Sigmoid colon (tissue), 7 donors: Measurements from ENCODE around the gene HIF1A. TPM values are rescaled to one million over a fixed set of nuclear protein-coding genes. Genes with fewer than 3 reads are reported as not detected.

Experiments used
- DNase-seq: peaks from one replicate; pipeline ENCODE4 v3.0.0-alpha.2; 2019
- H3K27ac ChIP-seq, 4 donors: fragments of 200-600 bp; sonication (generic); one replicate each; pipeline ENCODE4 v1.5.1; 2016 to 2019; ENCODE audit warnings: mild to moderate bottlenecking in 1 of 4
- H3K27me3 ChIP-seq, 3 donors: fragments of 200-600 bp; sonication (generic); one replicate each; pipeline ENCODE4 v1.5.1; 2019; ENCODE audit warnings: mild to moderate bottlenecking in 1 of 3
- H3K36me3 ChIP-seq, 4 donors: fragments of 200-600 bp; sonication (generic); one replicate each; pipeline ENCODE4 v1.5.1; 2016 to 2019
- H3K4me1 ChIP-seq, 4 donors: fragments of 200-600 bp; sonication (generic); one replicate each; pipeline ENCODE4 v1.5.1; 2017 to 2019
- H3K4me3 ChIP-seq, 4 donors: fragments of 200-600 bp; sonication (generic); one replicate each; pipeline ENCODE4 v1.5.1; 2017 to 2019; ENCODE audit warnings: mild to moderate bottlenecking in 2 of 4, moderate library complexity in 1 of 4
- H3K9me3 ChIP-seq, 4 donors: fragments of 200-600 bp in 3 of 4; sonication (generic) in 3 of 4; one replicate each; pipeline versions ENCODE4 v1.5.1 to v1.6.1; 2013 to 2019
- EP300 ChIP-seq, 4 donors: sonication (generic); formaldehyde crosslinking; IDR thresholded peaks; one replicate each; pipeline ENCODE4 v1.6.1; 2017; ENCODE audit warnings: antibody characterized with exemption in 4 of 4
- POLR2A ChIP-seq, 2 donors: fragments of 450-650 bp; IDR thresholded peaks; one replicate each; pipeline ENCODE4 v1.6.1; 2016; ENCODE audit warnings: antibody characterized with exemption in 2 of 2, mild to moderate bottlenecking in 2 of 2, moderate library complexity in 2 of 2
- POLR2AphosphoS5 ChIP-seq, 4 donors: sonication (generic); formaldehyde crosslinking; IDR thresholded peaks; one replicate each; pipeline ENCODE4 v1.6.1; 2017; ENCODE audit warnings: antibody characterized with exemption in 4 of 4
- WGBS, 2 donors: extraction: QIAGEN DNeasy Blood & Tissue Kit; methylation state at CpG; one replicate each; pipeline ENCODE4 v1.1.7; 2013; 5-methylcytosine and 5-hydroxymethylcytosine counted together
- intact Hi-C: fragments of 100-400 bp; cut with DNase I; formaldehyde crosslinking; loops from one replicate; pipeline ENCODE4 v1.15.1; 2023
- polyA plus RNA-seq, 3 donors: library from polyadenylated mRNA; stranded (reverse); fragments of 200-250 nt; gene quantifications; one replicate each; pipeline ENCODE4 v1.2.3, GENCODE V29; 2013
- total RNA-seq, 4 donors: library from RNA; depleted of rRNA; stranded (reverse); fragments of >200 nt; gene quantifications; one replicate each; pipeline ENCODE4 v1.1.0, GENCODE V29; 2016
- TF ChIP-seq, protein P1 (sequence below), 4 experiments: fragments of 450-650 bp in 3 of 4; fragments of 200-600 bp in 1 of 4; IDR thresholded peaks; one replicate each; pipeline ENCODE4 v1.5.1; 2016 to 2019; ENCODE audit warnings: antibody characterized with exemption in 4 of 4, mild to moderate bottlenecking in 3 of 4, moderate library complexity in 2 of 4
- donor health status: healthy with polysubstance abuse.
- donor health status: Bipolar disorder and iron deficiency.
- donor health status: healthy.

Gene HIF1A
- total and polyA plus RNA-seq, 7 donors: 31.8 to 84.0 (median 61.7) TPM

DNA sequence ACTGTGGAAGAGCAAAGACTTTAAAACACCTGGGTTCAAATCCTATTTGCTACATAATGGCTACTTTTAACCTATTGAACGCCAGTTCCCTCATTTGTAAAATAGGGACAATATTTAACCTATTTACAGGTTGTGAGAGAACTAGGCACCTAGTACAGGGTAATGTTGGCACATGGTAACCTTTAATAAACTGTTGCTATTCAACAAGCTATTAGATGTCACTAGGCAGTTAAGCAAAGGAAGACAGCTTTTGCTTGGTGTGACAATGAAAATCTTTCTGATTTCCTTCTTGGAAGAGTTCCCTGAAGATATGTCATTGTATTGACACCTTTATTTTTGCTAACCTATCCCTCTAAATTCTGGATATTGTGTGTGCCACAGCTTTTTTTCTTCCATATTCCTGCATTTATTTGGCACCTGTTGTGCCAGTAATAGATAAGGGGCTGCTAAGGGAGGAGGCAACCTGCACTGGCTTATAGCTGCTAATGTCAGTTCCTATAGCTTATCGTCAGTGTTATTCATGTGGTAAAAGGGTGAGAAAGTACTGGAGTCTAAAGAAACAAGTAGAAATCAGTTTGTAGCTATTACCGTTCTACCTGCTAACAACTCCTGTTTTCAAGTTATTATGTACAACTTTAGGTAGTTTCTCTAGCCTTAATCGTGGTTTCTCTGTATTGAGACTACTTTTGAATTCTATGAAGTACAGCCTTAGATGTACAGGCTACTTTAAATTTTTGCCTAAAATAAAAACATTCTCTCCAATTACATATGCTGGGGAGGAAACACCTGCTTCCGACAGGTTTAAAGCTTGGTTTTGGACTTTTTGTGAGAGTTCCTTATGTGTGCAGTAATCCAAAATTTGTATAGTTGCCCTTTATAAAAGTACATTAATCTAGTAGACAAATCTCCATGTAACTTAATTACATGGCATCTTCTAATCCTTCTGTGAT lies 24.3 kb downstream of the HIF1A start:
- Histone ChIP-seq H3K4me1 (peaks cover 0 to 35% (median 21%) of the 10 kb centered on the region in 4 donors), H3K4me3 (no peak overlapping the region), H3K36me3 (peaks cover 0 to 25% (median 4%) of the 10 kb centered on the region in 4 donors), H3K27me3 (no peaks in the 10 kb centered on the region), H3K9me3 (no peaks in the 10 kb centered on the region), H3K27ac (peak overlapping the region in 1 of 4 donors; percentile 24)
- WGBS, 2 donors: 51 to 75% methylated on average over 5 of the region's 5 CpGs
- intact Hi-C loops: loop anchor here (5.0 kb wide), 1 partner anchor 107 kb away; no protein-coding TSS in a partner anchor
- no peak for DNase-seq
- no peak for TF ChIP-seq POLR2A (IDR thresholded peaks at IDR 0.05)
- no peak for TF ChIP-seq POLR2AphosphoS5 (IDR thresholded peaks at IDR 0.05)
- TF ChIP-seq, protein P1, sequence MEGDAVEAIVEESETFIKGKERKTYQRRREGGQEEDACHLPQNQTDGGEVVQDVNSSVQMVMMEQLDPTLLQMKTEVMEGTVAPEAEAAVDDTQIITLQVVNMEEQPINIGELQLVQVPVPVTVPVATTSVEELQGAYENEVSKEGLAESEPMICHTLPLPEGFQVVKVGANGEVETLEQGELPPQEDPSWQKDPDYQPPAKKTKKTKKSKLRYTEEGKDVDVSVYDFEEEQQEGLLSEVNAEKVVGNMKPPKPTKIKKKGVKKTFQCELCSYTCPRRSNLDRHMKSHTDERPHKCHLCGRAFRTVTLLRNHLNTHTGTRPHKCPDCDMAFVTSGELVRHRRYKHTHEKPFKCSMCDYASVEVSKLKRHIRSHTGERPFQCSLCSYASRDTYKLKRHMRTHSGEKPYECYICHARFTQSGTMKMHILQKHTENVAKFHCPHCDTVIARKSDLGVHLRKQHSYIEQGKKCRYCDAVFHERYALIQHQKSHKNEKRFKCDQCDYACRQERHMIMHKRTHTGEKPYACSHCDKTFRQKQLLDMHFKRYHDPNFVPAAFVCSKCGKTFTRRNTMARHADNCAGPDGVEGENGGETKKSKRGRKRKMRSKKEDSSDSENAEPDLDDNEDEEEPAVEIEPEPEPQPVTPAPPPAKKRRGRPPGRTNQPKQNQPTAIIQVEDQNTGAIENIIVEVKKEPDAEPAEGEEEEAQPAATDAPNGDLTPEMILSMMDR (IDR thresholded peaks at IDR 0.05): no peak
- no peak for TF ChIP-seq EP300 (IDR thresholded peaks at IDR 0.05)

GRCh38 chr14:61720294-61720661 lies 25.0 kb downstream of the HIF1A start:
- 48 to 81% methylated on average over 9 of the region's 9 CpGs for WGBS, 2 donors
- H3K36me3 ChIP-seq: peaks cover 0 to 32% (median 4%) of the 10 kb centered on the region in 4 donors
- intact Hi-C loops: no loop called here
- peaks cover 0 to 35% (median 19%) of the 10 kb centered on the region in 4 donors for H3K4me1 ChIP-seq
- H3K27ac ChIP-seq: peak overlapping the region in 1 of 4 donors; percentile 24
- TF ChIP-seq POLR2A (IDR thresholded peaks at IDR 0.05) (no peak), EP300 (IDR thresholded peaks at IDR 0.05) (no peak), POLR2AphosphoS5 (IDR thresholded peaks at IDR 0.05) (no peak)
- TF ChIP-seq, protein P1 (IDR thresholded peaks at IDR 0.05): no peak
- no peaks in the 10 kb centered on the region for H3K27me3 ChIP-seq
- no peaks in the 10 kb centered on the region for H3K9me3 ChIP-seq
- no peak for DNase-seq
- H3K4me3 ChIP-seq: no peak overlapping the region

DNA sequence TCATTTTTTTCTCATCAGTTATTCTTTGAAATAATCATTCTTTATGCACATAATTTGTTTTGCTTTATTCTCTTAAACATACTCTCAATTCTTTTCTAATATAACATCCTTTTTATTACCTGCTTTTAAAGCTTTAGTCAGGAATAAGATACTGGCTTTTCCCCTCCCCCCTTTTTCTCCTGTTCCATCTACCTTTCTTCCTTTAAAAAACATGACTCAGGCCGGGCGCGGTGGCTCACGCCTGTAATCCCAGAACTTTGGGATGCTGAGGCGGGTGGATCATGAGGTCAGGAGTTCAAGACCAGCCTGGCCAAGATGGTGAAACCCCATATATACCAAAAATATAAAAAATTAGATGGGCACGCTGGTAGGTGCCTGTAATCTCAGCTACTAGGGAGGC lies 25.4 kb downstream of the HIF1A start:
- peaks cover 0 to 32% (median 16%) of the 10 kb centered on the region in 4 donors for H3K4me1 ChIP-seq
- H3K36me3 ChIP-seq: peaks cover 0 to 35% (median 4%) of the 10 kb centered on the region in 4 donors
- intact Hi-C loops: no loop called here
- DNase-seq: no peak
- H3K9me3 ChIP-seq: no peaks in the 10 kb centered on the region
- peak overlapping the region in 1 of 4 donors; percentile 24 for H3K27ac ChIP-seq
- no peak overlapping the region for H3K4me3 ChIP-seq
- TF ChIP-seq EP300 (IDR thresholded peaks at IDR 0.05): no peak
- no peak for TF ChIP-seq POLR2AphosphoS5 (IDR thresholded peaks at IDR 0.05)
- no peak for TF ChIP-seq POLR2A (IDR thresholded peaks at IDR 0.05)
- TF ChIP-seq, protein P1 (IDR thresholded peaks at IDR 0.05): no peak
- 61 to 76% methylated on average over 6 of the region's 6 CpGs for WGBS, 2 donors
- H3K27me3 ChIP-seq: no peaks in the 10 kb centered on the region

- H3K4me1 ChIP-seq: peaks cover 0 to 12% (median 5%) of the 10 kb centered on the region in 4 donors
- intact Hi-C loops: no loop called here
- WGBS, 2 donors: 86 to 94% methylated on average over 2 of the region's 2 CpGs
These were observed 28.8 kb downstream of the HIF1A start for GRCh38 chr14:61724133-61724532.

More at GRCh38 chr14:61724133-61724532, 28.8 kb downstream of the HIF1A start:
- Histone ChIP-seq H3K27me3 (no peaks in the 10 kb centered on the region), H3K9me3 (no peaks in the 10 kb centered on the region), H3K27ac (no peak overlapping the region), H3K4me3 (no peak overlapping the region), H3K36me3 (peaks cover 0 to 67% (median 14%) of the 10 kb centered on the region in 4 donors)
- DNase-seq: no peak
- TF ChIP-seq POLR2A (IDR thresholded peaks at IDR 0.05) (no peak), POLR2AphosphoS5 (IDR thresholded peaks at IDR 0.05) (no peak), EP300 (IDR thresholded peaks at IDR 0.05) (no peak)
- TF ChIP-seq, protein P1 (IDR thresholded peaks at IDR 0.05): no peak
